ENCODE measurements around the gene SCN7A. TPM values are rescaled to one million over a fixed set of nuclear protein-coding genes. Genes with fewer than 3 reads are reported as not detected.

The SCN7A gene
- 100 to 1,000 TPM in 4 of 7 donors, 10 to 100 TPM in 3; 60.2 to 133 (median 114) TPM for total RNA-seq
- polyA plus RNA-seq = 10 to 100 TPM; 31.2 to 33.5 TPM
- long read RNA-seq, donor 1, partial matches to known transcripts = 20 of 27 reads
- long read RNA-seq, donor 1, other reads (novel, unspliced or antisense) = 7 of 27 reads
- long read RNA-seq, donor 2 = 0 reads
- long read RNA-seq, donor 3, full-length matches to known transcripts = 65 of 120 reads
- long read RNA-seq, donor 3, partial matches to known transcripts = 26 of 120 reads
- long read RNA-seq, donor 3, other reads (novel, unspliced or antisense) = 29 of 120 reads

DNA sequence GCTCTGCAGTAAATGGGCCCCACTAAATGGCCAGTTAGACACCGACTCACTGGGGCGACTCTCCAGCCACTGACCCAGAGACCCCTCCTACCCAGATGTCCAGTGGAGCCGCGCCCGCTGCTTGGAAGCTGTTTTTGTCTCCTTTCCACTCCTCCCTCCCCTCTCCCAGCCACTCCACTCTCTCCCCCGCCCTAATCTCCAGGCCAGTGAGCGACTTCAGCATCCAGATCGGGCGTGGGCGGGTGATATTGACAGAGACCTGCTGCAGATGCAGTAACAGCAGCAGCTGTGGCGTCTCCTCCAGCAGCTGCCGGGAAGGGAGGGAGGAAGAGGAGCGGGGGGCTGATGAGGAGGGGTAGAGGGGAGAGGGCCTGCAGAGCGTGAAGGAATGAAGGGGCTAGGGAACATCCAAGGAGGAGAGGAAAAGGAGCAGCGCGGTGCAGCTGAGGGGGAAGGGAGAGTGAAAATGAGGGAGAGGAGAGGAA, at the start of gene SCN7A:
Gene SCN7A, minus strand, starts transcription at position 110 of the 485 bp plus-strand sequence. CDS start 16,553 bp downstream, outside the sequence.
- H3K27ac ChIP-seq = peak within 1 kb of the TSS; percentile 63 to 77
- peak within 1 kb of the TSS; percentile 38 for H3K4me3 ChIP-seq
- WGBS, 3 donors = 1 to 3% (median 2%) methylated on average over 16 of the region's 16 CpGs

DNA sequence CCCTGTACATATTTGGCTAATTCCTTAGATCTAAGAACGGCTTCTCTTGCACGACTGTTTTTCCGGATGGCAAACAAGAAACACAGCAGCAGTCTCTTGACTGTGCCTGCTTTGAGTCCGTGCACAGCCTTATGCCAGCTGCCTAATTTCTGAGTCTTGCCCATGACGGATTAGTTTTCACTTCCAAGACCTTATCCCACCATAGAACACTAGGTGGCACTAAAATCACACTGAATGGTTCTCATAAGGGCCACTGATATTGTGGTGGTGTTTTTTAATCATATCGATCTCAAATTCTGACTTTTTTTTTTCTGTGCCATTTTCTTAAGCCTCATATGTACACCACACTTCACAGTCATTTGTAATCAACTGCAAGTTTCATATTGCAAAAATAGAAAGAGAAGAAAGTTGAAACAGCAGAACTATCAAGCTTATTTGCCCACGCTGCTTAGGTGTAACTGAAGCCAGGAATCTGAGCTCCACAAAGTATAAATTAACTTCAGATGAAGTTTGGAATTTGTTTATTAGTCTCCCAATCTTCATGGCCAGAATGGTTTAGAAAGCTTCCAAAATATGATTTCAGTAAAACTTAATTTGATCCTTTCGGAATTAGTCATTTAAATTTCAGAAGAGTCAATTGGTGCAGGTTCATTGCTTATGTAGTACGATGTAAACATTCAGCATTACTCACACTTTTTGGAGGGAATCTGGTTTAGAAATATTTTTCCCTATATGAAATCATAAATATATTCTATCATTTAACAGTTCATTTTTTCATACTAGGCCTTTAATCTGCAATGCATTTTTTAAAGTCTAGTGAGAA, 45.5 kb upstream of the SCN7A start:
- Histone ChIP-seq H3K27ac (no peak overlapping the region), H3K4me1 (ENCODE audit: insufficient read depth) (no peaks in the 10 kb centered on the region), H3K36me3 (no peaks in the 10 kb centered on the region), H3K27me3 (no peaks in the 10 kb centered on the region), H3K4me3 (peak overlapping the region; percentile 2), H3K9me3 (no peaks in the 10 kb centered on the region)
- 24 to 27% (median 26%) methylated on average over 9 of the region's 9 CpGs for WGBS, 3 donors
- DNase-seq = no peak
- TF ChIP-seq EP300 (IDR thresholded peaks at IDR 0.05) = no peak
- TF ChIP-seq, protein P1, sequence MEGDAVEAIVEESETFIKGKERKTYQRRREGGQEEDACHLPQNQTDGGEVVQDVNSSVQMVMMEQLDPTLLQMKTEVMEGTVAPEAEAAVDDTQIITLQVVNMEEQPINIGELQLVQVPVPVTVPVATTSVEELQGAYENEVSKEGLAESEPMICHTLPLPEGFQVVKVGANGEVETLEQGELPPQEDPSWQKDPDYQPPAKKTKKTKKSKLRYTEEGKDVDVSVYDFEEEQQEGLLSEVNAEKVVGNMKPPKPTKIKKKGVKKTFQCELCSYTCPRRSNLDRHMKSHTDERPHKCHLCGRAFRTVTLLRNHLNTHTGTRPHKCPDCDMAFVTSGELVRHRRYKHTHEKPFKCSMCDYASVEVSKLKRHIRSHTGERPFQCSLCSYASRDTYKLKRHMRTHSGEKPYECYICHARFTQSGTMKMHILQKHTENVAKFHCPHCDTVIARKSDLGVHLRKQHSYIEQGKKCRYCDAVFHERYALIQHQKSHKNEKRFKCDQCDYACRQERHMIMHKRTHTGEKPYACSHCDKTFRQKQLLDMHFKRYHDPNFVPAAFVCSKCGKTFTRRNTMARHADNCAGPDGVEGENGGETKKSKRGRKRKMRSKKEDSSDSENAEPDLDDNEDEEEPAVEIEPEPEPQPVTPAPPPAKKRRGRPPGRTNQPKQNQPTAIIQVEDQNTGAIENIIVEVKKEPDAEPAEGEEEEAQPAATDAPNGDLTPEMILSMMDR (IDR thresholded peaks at IDR 0.05) = peak; percentile 24 to 42 (median 40)
- intact Hi-C loops (cut with DNase I) = loop anchor here in 1 of 4 donors (10.0 kb wide), 1 partner anchor 1575 kb away; no protein-coding TSS in a partner anchor

More for the DNA sequence above, at the start of gene SCN7A:
- peak; percentile 85 to 87 (median 86) for DNase-seq
- H3K36me3 ChIP-seq = no peaks in the 10 kb centered on the region
- no peaks in the 10 kb centered on the region for H3K9me3 ChIP-seq
- no peaks in the 10 kb centered on the region for H3K4me1 ChIP-seq (ENCODE audit: insufficient read depth)
- no peaks in the 10 kb centered on the region for H3K27me3 ChIP-seq
- intact Hi-C loops (cut with DNase I) = no loop called here
- TF ChIP-seq, protein P1 (IDR thresholded peaks at IDR 0.05) = no peak
- no peak for TF ChIP-seq EP300 (IDR thresholded peaks at IDR 0.05)
- peak; percentile 36 for TF ChIP-seq POLR2A (IDR thresholded peaks at IDR 0.05)

DNA sequence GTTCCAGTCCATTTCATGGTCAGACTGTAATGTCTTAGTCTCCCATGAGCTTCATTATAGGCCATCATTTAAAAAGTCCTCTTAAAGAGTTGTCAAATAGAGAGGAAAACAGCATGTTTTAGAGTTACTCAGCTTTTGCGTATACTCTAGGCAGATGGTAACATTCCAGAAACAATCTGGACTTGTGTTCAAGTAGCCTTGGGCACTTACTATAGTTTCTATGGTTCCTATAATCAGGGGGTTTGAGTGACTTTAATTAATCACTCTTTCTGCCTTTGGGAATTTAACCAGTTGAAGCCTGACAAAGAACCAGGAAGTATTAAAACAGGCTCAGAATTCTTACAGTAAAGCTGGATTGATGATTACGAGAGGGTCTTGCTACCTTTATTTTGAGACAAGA, 42.1 kb upstream of the SCN7A start:
- intact Hi-C loops (cut with DNase I) = loop anchor here in 1 of 4 donors (10.0 kb wide), 1 partner anchor 1579 kb away; no protein-coding TSS in a partner anchor
- TF ChIP-seq, protein P1 (IDR thresholded peaks at IDR 0.05) = no peak
- TF ChIP-seq POLR2A (IDR thresholded peaks at IDR 0.05) = no peak
- Histone ChIP-seq H3K4me1 (ENCODE audit: insufficient read depth) (no peaks in the 10 kb centered on the region), H3K9me3 (no peaks in the 10 kb centered on the region), H3K27me3 (no peaks in the 10 kb centered on the region), H3K4me3 (no peak overlapping the region), H3K36me3 (no peaks in the 10 kb centered on the region), H3K27ac (no peak overlapping the region)
- DNase-seq = no peak
- 76 to 82% (median 81%) methylated on average over 2 of the region's 2 CpGs for WGBS, 3 donors

DNA sequence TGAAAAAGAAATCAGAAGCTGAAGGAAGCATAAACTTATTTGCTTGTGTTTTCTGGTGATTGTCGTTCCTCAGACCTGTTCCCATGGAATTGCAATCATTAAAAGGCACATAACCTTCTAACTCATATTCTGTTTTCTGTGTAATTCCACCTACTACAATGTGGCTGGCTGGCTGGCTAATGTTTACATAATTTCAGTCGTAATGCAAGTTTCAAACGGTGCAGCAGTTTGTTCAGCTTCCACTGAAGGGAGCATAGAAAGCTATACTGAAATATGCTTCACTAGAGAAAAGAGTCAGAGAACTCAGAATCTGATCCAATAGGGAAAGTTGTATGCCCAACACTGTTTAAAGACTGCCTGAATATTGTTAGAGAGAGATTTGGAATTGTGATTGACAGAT, 27.1 kb upstream of the SCN7A start:
- no peaks in the 10 kb centered on the region for H3K4me1 ChIP-seq (ENCODE audit: insufficient read depth)
- no peaks in the 10 kb centered on the region for H3K27me3 ChIP-seq
- TF ChIP-seq POLR2A (IDR thresholded peaks at IDR 0.05) (no peak), EP300 (IDR thresholded peaks at IDR 0.05) (no peak)
- TF ChIP-seq, protein P1 (IDR thresholded peaks at IDR 0.05) = no peak
- H3K9me3 ChIP-seq = no peaks in the 10 kb centered on the region
- WGBS, 3 donors = 10 to 39% (median 14%) methylated on average over 3 of the region's 3 CpGs
- no peak overlapping the region for H3K27ac ChIP-seq
- H3K4me3 ChIP-seq = no peak overlapping the region
- H3K36me3 ChIP-seq = no peaks in the 10 kb centered on the region
- DNase-seq = no peak
- intact Hi-C loops (cut with DNase I) = no loop called here

Measured in ovary (tissue), 10 donors.